Mucosa of descending colon (tissue), 3 donors: ENCODE data around the gene MUC4. TPM values are rescaled to one million over a fixed set of nuclear protein-coding genes. Genes with fewer than 3 reads are reported as not detected.
"Not testable (repeated sequence)": the region's sequence is repeated elsewhere in the genome, so short reads cannot be mapped to it uniquely, and the experiment has no call there.

Source experiments
- ATAC-seq: fragments of 200-7000 bp; cut with Tn5 transposase; one replicate; pipeline ENCODE4 v1.9.1; 2020; ENCODE audit warnings: mild to moderate bottlenecking, moderate library complexity
- DNase-seq, 3 donors: peaks; one replicate each; pipeline ENCODE4 v3.0.0-alpha.2; 2020
- H3K36me3 ChIP-seq: fragments of 200-600 bp; one replicate; pipeline ENCODE4 v1.8.0; 2021; ENCODE audit warnings: low read depth, mild to moderate bottlenecking
- H3K4me1 ChIP-seq: fragments of 200-600 bp; one replicate; pipeline ENCODE4 v1.8.0; 2021; ENCODE audit warnings: low read depth, mild to moderate bottlenecking
- H3K4me3 ChIP-seq: fragments of 200-600 bp; one replicate; pipeline ENCODE4 v1.8.0; 2021; ENCODE audit warnings: mild to moderate bottlenecking
- H3K9me3 ChIP-seq: fragments of 200-600 bp; one replicate; pipeline ENCODE4 v1.8.0; 2021; ENCODE audit warnings: mild to moderate bottlenecking
- CTCF ChIP-seq: fragments of 200-600 bp; IDR thresholded peaks from one replicate; pipeline ENCODE4 v1.8.0; 2022; ENCODE audit warnings: antibody characterized with exemption, mild to moderate bottlenecking
- intact Hi-C, 2 donors: fragments of 100-400 bp; cut with DNase I in 1 of 2; cut with micrococcal nuclease in 1 of 2; formaldehyde crosslinking; loops; one replicate each; pipeline versions ENCODE4 v1.11.0 to v1.11.1; 2022; cut with DNase I, micrococcal nuclease
- total RNA-seq, 3 donors: library from RNA; stranded (reverse); fragmentation: NEBNext Ultra II Directional in 2 of 3; extraction: Animal tissue kit (Norgen Biotek cat#: 25700) in 2 of 3; gene quantifications; one replicate each; pipeline versions ENCODE4 v1.2.1 to v1.2.4, GENCODE V29; 2021 to 2023
- donor health status: DM: no; HTN: no; CAD: no; lungs with moderate emphysema.
- donor health status: DM: no; HTN: no; CAD: no.
- donor health status: DM: no; HTN: yes; CAD: no.

MUC4 gene
- total RNA-seq, 3 donors from 2014 or later = 170 to 415 (median 318) TPM

DNA sequence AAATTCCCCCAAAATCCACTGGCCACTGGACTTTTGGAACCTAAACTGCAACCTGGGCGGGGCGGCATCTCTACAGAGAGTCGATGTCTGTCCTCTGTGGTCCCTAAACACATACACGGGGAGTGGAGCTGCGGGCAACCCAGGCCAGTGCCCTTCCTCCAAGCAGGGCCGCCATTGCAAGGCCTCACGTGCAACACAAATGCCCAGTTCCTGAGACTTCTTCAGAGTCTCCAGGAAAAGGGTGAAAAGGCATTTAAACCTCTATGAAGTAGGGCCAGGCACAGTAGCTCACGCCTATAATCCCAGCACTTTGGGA, 4.9 kb downstream of the MUC4 start:
- no peaks in the 10 kb centered on the region for H3K9me3 ChIP-seq
- no peak for TF ChIP-seq CTCF
- DNase-seq = no peak

DNA sequence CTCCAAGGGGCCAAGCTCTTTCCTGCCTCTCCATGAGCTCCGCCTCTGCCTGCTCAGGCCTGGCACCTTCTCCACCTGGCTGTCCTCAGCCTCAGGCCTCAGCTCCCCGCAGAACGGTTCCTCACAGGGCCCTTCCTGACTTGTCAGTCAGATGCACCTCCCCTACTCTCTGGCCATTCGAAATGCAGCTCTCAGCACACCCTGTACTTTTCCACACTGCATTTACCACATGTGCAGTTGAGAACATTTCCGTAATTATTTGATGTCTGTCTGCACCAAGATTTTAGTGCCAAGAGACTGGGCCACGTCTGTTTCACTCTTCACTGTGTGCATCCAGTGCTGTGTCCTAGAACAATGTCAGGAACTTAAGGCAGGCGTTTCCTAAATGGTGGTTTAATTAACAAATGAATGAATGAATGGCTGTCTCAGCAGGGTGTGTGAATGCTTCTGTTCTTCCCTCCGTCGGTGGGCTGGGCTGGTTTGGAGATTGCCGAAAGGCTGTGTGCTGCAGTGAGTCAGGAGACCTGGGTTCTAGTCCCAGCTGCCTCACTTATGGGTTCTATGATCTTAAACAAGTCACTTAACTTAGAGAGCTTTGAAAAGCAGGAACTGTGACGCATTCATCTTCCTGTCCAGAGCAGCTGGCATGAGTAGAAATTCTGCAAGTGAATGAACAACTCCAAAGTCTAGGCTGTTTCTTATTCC, 5.4 kb downstream of the MUC4 start:
- TF ChIP-seq CTCF = no peak
- ATAC-seq (no peak), DNase-seq (no peak)
- H3K9me3 ChIP-seq = no peaks in the 10 kb centered on the region
- peaks cover 52% of the 10 kb centered on the region for H3K4me1 ChIP-seq
- intact Hi-C loops = no loop called here
- H3K36me3 ChIP-seq = no peaks in the 10 kb centered on the region
- no peak overlapping the region for H3K4me3 ChIP-seq

More for the DNA sequence above, 4.9 kb downstream of the MUC4 start:
- ATAC-seq = no peak
- Histone ChIP-seq H3K4me1 (peaks cover 50% of the 10 kb centered on the region), H3K36me3 (no peaks in the 10 kb centered on the region), H3K4me3 (no peak overlapping the region)
- intact Hi-C loops = no loop called here

GRCh38 chr3:195805588-195805987, 6.1 kb downstream of the MUC4 start:
- H3K36me3 ChIP-seq, ATAC-seq, intact Hi-C loops, H3K4me3 ChIP-seq, H3K9me3 ChIP-seq, DNase-seq: not testable (repeated sequence)
- peaks cover 52% of the 10 kb centered on the region for H3K4me1 ChIP-seq

DNA sequence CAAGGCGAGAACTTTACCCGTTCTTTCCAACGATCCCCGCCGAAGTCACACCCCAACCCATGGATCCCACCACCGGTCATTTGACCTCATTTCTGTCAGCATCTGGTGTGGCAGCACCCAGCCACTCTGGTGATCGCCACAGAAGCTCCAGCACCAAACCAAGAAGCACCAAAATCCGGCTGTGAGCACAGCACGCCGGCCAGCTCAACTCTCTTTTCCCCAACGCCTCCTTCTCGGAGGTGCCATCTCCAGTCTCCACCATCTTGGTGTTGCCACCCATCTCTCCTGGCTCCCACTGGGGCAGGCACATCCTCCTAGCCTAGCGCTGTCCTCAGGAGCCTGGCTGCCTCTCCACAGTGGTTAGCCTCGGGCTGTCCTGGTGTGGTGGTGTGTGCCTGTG, 6.5 kb downstream of the MUC4 start:
- no peak for TF ChIP-seq CTCF
- intact Hi-C loops = no loop called here
- ATAC-seq (no peak), DNase-seq (no peak)
- H3K4me3 ChIP-seq = no peak overlapping the region
- no peaks in the 10 kb centered on the region for H3K9me3 ChIP-seq
- peaks cover 52% of the 10 kb centered on the region for H3K4me1 ChIP-seq
- no peaks in the 10 kb centered on the region for H3K36me3 ChIP-seq

DNA sequence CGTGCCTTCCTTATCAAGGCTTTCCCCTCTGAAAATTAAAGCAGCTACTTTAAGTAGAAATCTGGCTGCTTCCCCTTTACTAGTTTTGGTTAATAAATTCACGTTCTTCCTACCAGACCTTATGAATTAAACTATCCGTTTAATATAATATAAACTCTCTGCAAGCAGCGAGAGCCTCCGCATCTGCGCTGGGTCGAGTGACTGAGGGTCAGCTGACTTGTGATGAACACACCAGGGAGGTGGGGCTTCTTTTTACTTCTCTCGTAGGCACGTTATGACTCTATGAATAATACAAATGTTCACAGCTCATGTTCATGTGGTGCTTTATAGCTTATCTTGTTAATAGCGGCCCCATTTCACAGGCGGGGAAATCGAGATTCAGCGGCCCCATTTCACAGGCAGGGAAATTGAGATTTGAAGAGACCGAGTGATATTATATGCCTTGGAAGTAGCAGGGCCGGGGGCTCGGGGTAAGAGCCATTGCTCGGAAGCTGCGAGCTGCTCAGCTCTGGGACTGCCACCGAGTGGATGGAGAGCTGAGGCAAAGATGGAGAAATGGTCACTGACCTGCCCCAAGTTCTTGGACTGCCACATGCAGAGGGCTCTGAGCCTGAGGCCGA, 8.3 kb downstream of the MUC4 start:
- no peak for ATAC-seq
- TF ChIP-seq CTCF = no peak
- Histone ChIP-seq H3K4me3 (no peak overlapping the region), H3K4me1 (peaks cover 44% of the 10 kb centered on the region), H3K36me3 (no peaks in the 10 kb centered on the region), H3K9me3 (no peaks in the 10 kb centered on the region)
- intact Hi-C loops = no loop called here
- DNase-seq = peak in 1 of 3 donors; percentile 44

- no peaks in the 10 kb centered on the region for H3K9me3 ChIP-seq
- H3K36me3 ChIP-seq = no peaks in the 10 kb centered on the region
- no peak for DNase-seq
- TF ChIP-seq CTCF = no peak
- H3K4me3 ChIP-seq = no peak overlapping the region
- intact Hi-C loops = no loop called here
- peak; percentile 10 for ATAC-seq
- peaks cover 44% of the 10 kb centered on the region for H3K4me1 ChIP-seq
Observed at GRCh38 chr3:195802795-195803194, 8.9 kb downstream of the MUC4 start.
